ENCODE measurements around the gene STX2. TPM values are rescaled to one million over a fixed set of nuclear protein-coding genes. Genes with fewer than 3 reads are reported as not detected.

STX2 gene
- total and polyA plus RNA-seq, 8 donors: 18.1 to 36.9 (median 30.8) TPM

DNA sequence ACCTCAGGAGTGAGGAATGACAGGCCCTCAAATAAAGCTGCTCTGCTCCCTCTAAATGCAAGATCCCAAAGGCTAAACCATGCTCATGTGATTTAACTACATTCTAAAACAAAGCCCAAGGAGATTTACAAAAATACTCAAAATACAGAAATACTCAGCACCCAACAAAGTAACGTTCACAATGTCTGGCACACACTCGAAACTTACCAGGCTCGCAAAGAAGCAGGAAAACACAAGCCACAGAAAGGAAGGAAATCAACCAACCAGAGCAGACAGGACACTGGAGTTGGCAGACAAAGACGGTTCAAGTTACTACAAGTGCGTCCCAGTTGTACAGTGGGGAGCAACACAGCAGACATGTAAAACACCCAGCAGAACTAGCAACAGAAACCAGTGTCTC, 33.4 kb downstream of the STX2 start:
- Histone ChIP-seq H3K36me3 (peaks cover 0 to 89% of the 10 kb centered on the region in 2 donors), H3K9me3 (no peaks in the 10 kb centered on the region), H3K4me3 (no peak overlapping the region), H3K27me3 (no peaks in the 10 kb centered on the region), H3K27ac (no peak overlapping the region), H3K4me1 (no peaks in the 10 kb centered on the region)
- TF ChIP-seq, protein P1, sequence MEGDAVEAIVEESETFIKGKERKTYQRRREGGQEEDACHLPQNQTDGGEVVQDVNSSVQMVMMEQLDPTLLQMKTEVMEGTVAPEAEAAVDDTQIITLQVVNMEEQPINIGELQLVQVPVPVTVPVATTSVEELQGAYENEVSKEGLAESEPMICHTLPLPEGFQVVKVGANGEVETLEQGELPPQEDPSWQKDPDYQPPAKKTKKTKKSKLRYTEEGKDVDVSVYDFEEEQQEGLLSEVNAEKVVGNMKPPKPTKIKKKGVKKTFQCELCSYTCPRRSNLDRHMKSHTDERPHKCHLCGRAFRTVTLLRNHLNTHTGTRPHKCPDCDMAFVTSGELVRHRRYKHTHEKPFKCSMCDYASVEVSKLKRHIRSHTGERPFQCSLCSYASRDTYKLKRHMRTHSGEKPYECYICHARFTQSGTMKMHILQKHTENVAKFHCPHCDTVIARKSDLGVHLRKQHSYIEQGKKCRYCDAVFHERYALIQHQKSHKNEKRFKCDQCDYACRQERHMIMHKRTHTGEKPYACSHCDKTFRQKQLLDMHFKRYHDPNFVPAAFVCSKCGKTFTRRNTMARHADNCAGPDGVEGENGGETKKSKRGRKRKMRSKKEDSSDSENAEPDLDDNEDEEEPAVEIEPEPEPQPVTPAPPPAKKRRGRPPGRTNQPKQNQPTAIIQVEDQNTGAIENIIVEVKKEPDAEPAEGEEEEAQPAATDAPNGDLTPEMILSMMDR (IDR thresholded peaks at IDR 0.05): no peak
- no peak for ATAC-seq
- intact Hi-C loops (cut with DNase I): no loop called here
- DNase-seq: no peak

DNA sequence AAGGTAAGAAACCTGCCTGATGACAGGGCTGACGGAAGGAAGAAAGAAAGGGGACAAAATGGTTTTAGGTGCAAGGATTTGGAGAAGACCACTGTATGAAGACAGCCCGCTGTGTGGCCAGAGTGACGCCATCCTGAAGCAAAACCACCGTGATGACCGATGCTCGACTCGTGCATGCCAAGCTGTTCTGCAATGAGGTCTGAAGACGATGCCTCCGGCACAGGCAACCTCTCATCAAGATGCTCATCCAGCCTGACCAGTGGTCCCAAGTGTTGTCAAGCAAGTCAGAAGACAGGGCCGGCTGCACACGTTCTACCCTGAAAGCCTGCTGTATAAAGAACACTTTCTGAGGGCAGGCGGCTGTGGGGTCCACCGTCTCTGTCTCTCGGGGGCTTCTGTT, 34.8 kb downstream of the STX2 start:
- Histone ChIP-seq H3K27ac (no peak overlapping the region), H3K36me3 (peaks cover 0 to 90% of the 10 kb centered on the region in 2 donors), H3K4me1 (no peaks in the 10 kb centered on the region), H3K9me3 (no peaks in the 10 kb centered on the region), H3K4me3 (no peak overlapping the region), H3K27me3 (no peaks in the 10 kb centered on the region)
- DNase-seq (peak in 1 of 4 donors; percentile 41), ATAC-seq (no peak)
- intact Hi-C loops (cut with DNase I): no loop called here
- TF ChIP-seq, protein P1 (IDR thresholded peaks at IDR 0.05): no peak

- ATAC-seq (no peak), DNase-seq (no peak)
- Histone ChIP-seq H3K27me3 (no peaks in the 10 kb centered on the region), H3K36me3 (peaks cover 0 to 92% of the 10 kb centered on the region in 2 donors), H3K4me3 (no peak overlapping the region), H3K9me3 (no peaks in the 10 kb centered on the region), H3K4me1 (no peaks in the 10 kb centered on the region), H3K27ac (no peak overlapping the region)
- TF ChIP-seq, protein P1 (IDR thresholded peaks at IDR 0.05): no peak
- intact Hi-C loops (cut with DNase I): no loop called here
Observed at GRCh38 chr12:130803702-130804101, 35.3 kb downstream of the STX2 start.

DNA sequence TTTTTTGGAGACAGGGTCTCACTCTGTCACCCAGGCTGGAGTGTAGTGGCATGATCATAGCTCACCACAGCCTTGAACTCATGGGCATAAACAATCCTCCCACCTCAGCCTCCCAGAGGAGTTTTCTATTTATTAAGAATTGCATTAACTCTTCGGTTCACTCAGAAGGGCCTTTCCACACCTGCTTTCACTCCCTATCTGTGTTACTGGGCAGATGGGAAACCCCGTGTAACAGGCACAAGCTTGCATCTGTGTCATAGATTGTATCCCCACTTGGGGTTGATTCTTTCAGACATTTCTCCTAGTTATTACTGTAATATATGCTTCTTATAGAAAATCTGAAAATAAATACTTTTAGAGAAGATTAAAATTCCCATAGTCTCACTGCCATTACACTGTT, 38.7 kb downstream of the STX2 start:
- H3K4me1 ChIP-seq: no peaks in the 10 kb centered on the region
- no peaks in the 10 kb centered on the region for H3K9me3 ChIP-seq
- H3K4me3 ChIP-seq: no peak overlapping the region
- H3K27ac ChIP-seq: no peak overlapping the region
- ATAC-seq (no peak), DNase-seq (no peak)
- intact Hi-C loops (cut with DNase I): no loop called here
- peaks cover 0 to 95% of the 10 kb centered on the region in 2 donors for H3K36me3 ChIP-seq
- H3K27me3 ChIP-seq: no peaks in the 10 kb centered on the region
- TF ChIP-seq, protein P1 (IDR thresholded peaks at IDR 0.05): no peak

DNA sequence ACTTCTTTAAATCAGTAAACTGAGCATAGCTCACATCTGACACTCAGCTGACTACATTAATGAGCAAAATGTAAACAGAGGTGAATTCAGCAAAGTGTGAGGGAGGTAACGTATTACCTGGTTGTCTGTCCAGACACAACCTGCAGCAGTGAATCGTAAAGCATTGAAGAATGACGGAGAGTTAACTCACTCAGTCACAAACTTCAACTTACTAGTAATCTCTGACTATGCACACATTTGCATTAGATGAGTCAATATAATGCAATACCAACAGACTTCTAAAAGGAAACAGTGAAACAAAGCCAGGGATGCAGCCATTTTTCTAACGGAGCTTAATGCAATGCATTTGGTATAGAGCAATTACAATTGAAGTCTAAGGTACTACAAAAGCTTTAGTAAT, 40.0 kb downstream of the STX2 start:
- H3K27ac ChIP-seq: no peak overlapping the region
- no peak for DNase-seq
- H3K4me3 ChIP-seq: no peak overlapping the region
- no peak for ATAC-seq
- no peaks in the 10 kb centered on the region for H3K27me3 ChIP-seq
- H3K36me3 ChIP-seq: peaks cover 0 to 95% of the 10 kb centered on the region in 2 donors
- TF ChIP-seq, protein P1 (IDR thresholded peaks at IDR 0.05): no peak
- intact Hi-C loops (cut with DNase I): no loop called here
- H3K9me3 ChIP-seq: no peaks in the 10 kb centered on the region
- no peaks in the 10 kb centered on the region for H3K4me1 ChIP-seq
